Activated effector memory CD4-positive, alpha-beta T cell treated with Interleukin-2 at 50 U/mL for 16 hours (primary cell): ENCODE results near the gene SF3B2.
"Not testable (repeated sequence)": the region's sequence is repeated elsewhere in the genome, so short reads cannot be mapped to it uniquely, and the experiment has no call there.

Experiments
- DNase-seq: peaks from one replicate; pipeline ENCODE4 v3.0.0-alpha.2; 2020

The SF3B2 gene

GRCh38 chr11:66020212-66020611 is 32.0 kb upstream of the SF3B2 start:
- no peak for DNase-seq

DNA sequence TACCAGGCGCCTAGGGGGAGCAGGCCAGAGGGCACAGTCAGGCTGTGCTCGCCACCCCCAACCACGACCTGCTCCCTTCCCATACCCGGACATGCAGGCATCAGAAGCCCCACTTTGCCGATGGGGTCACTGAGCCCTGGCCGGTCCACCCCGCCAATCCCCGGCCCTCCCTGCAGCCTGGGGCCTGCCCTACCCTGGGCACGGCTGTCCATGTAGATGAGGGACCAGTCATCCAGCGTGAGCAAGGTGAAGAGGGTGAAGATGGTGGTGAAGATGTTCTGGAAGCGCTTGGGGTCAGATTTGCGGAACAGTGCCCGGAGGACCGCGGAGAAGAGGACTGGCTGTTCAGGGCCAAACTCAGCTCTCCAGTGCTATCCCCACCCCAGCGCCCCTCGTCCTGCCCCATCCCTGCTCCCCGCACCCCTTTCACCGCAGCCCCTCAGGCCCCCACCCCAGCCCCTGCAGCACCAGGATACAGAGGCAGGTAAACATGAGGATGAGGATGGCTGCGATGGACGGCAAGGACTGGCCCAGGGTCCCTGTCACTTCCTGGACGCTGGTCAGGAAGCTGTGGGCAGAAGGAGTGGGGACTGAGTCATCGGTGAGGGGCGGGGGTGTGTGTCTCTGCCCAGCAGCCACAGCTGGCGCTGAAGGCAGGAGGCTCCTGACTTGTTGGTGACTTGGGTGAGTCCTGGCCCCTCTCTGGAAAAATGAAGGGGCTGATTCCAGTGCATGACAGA is 31.4 kb upstream of the SF3B2 start:
- no peak for DNase-seq

GRCh38 chr11:66022401-66023185 is 29.6 kb upstream of the SF3B2 start:
- peak; percentile 63 for DNase-seq

- DNase-seq, result not testable (repeated sequence)
These were observed 29.1 kb upstream of the SF3B2 start for GRCh38 chr11:66023186-66023440.

DNA sequence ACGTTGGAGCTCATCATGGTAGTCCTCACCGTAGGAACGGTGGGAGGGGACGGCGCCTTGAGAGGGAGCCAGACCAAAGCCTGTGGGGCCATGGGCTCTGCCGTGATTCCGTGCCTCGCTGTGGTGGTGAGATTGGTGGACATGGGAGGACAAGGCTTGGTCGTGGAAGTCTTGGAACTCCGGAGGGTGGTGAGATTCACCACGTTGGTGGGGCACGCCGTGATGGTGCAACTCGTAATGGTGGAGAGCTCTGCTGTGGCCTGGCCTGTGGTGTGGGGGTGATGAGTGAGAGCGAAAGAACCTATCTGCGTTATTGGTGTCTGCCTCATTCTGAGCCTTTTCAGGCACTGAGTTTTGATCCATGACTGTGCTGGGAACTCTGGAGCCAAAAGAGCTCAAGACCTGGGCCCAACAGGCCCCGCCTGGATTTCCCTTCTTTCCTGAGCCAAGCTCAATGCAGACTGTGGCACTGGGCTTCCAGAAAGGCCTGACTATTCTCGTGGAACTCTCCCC is 26.1 kb upstream of the SF3B2 start, which contains the start of gene CATSPER1:
Gene CATSPER1 (minus strand): TSS at position 463 of the 513 bp plus-strand sequence. CDS start 100 bp downstream, at position 363.
- DNase-seq, result no peak

DNA sequence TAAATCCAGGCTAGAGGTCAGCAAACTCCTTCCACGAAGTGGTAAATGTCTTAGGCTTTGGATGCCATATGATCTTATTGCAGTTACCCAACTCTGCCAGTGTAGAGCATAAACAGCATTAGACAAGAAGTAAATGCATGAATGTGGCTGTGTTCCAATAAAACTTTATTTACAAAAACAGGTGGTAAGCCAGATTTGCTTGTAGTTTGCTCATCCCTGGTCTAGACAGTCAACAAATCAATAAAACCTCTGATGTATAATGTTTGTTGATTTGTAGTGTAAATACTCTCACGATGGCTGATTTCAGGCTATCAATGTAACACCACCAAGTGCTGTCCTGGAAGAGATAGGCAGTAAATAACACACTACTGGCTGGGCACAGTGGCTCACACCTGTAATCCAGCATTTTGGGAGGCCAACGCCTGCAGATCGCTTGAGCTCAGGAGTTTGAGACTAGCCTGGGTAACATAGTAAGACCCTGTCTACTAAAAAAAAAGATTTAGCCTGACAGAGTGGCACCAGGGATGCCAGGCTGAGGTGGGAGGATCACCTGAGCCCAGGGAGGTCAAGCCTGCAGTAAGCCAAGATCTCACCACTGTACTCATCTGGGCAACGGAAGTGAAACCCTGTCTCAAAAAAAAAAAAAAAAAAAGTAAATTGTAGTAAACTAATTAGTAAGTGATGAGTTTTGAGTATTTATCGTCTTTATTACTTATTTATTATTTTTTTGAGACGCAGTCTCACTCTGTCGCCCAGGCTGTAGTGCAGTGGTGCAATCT is 19.0 kb upstream of the SF3B2 start:
- DNase-seq, result no peak

DNA sequence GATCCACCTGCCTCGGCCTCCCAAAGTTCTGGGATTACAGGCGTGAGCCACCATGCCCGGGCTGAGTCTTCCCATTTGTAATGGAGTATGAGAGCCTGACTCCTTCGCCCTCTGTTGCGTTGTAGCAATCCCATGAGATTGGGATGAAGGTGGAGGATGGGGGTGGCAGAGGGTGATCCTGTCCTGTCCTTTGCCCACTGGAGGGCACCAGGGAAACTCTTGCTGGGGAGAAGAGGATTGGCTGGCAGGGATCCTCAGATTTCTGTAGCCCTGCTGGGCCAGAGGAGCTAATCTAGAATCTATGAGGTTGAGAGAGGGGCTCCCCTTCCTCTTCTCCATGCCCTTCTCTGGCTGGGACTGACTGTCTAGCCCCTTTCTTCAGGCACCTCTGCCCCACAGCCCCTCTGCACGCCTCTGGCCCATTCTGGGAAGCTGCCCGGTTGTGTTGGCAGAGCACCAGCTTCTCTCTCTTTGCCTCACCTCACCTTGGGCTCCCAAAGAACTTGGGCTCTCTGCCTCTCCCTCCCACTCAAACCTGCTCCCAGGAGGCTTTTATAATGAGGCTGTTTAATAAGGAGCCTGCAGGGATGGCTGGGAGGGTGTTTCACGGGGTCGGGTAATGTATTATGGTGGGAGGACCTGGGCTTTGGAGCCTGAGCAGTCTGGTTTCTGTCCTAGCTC is 16.4 kb upstream of the SF3B2 start:
- no peak for DNase-seq

- no peak for DNase-seq
These were observed 15.8 kb upstream of the SF3B2 start for GRCh38 chr11:66036334-66036710.

- no peak for DNase-seq
These were observed 14.8 kb upstream of the SF3B2 start for GRCh38 chr11:66037327-66037726.

DNA sequence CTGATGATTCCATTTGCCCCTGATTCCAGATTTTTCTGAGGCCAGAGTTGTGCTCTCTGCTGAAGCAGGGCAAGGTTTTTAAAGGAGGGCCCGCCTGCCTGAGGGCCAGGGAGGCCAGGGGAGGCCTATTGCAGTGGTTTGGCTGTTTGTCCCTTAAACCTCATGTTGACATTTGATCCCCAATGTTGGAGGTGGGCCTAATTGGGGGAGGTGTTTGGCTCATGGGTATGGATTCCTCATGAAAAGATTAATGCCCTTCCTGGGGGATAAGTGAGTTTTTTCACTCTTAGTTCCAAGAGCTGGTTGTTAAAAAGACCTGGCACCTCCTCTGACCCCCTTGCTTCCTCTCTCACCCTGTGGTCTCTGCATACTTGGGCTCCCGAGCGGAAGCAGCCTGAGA is 12.4 kb upstream of the SF3B2 start:
- DNase-seq, result no peak

- no peak for DNase-seq
These were observed 9.8 kb upstream of the SF3B2 start for GRCh38 chr11:66042227-66042995.

- no peak for DNase-seq
These were observed 8.9 kb upstream of the SF3B2 start for GRCh38 chr11:66042996-66043906.

DNA sequence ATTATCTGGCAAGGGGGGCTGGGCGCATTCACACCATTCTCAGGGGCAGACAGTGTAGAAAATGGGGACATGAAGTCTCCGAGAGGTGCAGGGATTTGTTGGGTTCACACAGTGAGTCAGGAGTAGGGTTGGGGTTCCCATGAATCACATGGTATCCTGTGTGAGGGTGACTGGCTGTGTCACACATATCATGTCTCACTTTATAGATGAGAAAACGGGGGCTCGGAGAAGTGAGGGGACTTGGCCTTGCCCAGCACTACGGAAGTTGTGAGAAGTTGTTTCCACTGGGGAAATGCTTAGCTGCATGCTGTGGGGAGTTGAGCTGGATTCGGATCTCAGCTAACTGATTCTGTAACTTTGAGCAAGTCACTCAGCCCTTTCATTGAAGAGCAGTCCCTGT is 7.4 kb upstream of the SF3B2 start:
- no peak for DNase-seq

DNA sequence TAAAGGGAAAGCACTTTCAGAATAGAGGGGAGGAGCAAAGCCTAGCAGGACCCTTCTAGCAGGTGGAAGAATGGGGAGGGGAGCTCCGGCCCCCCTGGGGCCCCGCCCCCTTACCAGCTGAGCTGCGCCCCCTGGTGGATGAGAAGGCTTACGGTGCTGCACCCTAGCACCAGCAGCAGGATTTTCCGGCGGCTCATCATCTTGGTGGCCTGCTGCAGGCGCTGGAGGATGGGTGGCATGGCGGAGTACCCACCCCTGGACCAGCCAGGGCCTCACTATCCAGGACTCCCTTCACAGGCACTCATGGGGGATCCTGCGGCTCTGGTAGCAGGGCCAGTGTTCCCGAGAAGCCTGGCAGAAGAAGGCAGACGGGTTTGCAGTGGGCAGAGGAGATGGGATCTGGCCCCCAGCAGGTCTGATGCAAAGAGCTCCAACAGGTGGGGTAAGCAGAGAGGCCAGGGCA is 7.0 kb upstream of the SF3B2 start:
- DNase-seq, result peak; percentile 72

GRCh38 chr11:66046901-66047300 is 5.3 kb upstream of the SF3B2 start:
- DNase-seq, result no peak

DNA sequence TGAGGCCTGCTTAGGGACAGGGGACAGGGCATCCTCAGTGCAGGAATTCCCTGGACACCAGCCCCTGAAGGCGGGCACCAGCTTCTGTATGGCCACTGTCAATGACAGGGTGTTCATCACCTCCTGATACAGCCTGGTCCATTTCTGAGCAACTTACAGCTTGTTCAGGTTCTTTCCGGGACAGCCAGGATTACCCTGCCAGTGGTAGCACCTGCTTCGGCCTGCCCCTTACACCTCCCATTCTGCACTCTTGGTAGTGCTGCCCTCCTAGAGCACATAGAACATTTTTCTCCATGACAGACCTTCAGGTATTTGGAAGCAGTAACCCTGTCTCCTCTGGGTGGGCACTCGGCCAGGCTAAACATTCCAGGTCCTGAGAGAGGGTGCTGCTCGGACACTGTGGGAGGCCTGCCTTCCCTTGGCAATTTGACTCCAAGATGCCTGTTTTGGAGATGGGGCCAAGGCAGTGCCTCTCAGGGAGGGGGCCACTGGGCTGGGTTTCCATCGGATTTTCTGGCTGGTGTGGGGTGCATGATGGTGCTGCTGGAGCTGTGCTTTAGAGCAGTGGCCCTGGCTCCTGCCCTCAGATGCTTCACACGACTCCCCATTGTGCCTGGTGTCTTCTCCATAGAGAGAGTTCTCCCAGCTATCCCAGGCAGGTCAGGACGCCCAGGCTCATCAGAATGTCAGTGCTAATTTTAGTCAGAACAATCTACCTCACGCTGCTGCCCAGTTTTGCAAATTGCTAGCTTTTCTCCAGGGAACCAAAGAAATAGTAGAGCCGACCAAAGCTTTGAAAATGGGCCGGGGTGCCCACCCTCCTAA is 4.4 kb upstream of the SF3B2 start:
- no peak for DNase-seq

GRCh38 chr11:66048547-66049323 is 3.4 kb upstream of the SF3B2 start, which contains the start of gene GAL3ST3:
TSS of gene GAL3ST3 (minus strand) at chr11:66049161. CDS start at chr11:66045415, 3,746 bp downstream.
- DNase-seq, result no peak

DNA sequence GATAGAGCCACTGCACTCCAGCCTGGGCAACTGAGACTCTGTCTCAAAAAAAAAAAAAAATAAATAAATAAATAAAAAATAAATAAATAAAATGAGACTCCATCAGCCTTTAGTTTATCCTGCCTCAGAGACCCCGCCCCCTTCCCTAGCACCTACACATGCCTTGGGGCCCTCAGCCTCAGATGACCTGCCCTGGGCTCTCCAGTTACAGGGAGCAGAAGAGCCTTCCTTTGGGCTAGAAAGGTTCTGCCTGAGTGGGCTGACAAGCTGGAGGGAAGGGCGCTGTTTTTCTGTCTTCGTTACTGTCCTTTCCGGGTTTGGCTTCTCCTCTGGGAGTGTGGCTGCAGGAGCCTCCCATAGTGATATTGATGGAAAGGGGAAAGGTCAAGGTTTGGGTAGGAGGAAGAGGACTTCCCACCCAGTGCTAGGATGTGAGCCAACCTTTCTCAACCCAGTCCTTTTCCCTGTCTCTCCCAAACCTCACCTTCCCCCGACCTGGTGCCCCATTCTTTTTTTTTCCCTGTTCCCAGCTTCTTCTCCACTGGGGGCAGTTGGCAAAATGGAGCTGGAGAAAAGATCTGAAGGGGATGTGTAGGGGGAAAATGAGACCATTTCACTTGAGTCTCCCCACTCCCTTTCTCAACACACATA is 1.5 kb upstream of the SF3B2 start:
- no peak for DNase-seq

DNA sequence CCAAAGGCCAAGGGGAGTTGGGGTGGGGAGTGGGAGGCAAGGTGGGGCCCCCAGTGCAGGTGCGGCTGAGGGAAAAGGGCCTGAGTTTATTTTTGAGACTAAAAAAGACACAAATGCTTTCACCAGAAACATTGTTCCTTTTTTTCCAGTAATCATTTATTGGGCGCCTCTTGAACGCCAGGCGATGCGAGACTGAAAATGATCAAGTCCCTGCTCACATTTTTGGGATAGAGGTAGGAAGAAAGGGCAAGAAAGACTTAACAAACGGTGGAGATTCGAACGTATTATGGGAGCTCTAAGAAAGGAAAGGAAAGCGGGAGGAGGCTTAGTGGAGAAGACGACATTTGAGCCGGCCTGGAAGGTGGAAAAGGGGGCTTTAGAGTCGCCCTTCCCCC is 796 bp upstream of the SF3B2 start:
- DNase-seq, result no peak
